IPS-18c (cell line): ENCODE results near the gene TWIST2.

ENCODE experiments used
- H3K4me3 ChIP-seq: 2 replicates; pipeline ENCODE4 v1.7.0; 2013; ENCODE audit warnings: low read depth, mild to moderate bottlenecking, low read length, moderate library complexity; ENCODE audit not compliant: insufficient read depth
- H3K9me3 ChIP-seq: one replicate; pipeline ENCODE4 v1.6.1; 2013; ENCODE audit warnings: mild to moderate bottlenecking, low read length, moderate library complexity; ENCODE audit not compliant: control insufficient read depth, insufficient read depth

The TWIST2 gene

GRCh38 chr2:238927746-238928519, 80.0 kb downstream of the TWIST2 start:
- no peak overlapping the region for H3K4me3 ChIP-seq
- no peaks in the 10 kb centered on the region for H3K9me3 ChIP-seq

GRCh38 chr2:238928520-238929241, 80.8 kb downstream of the TWIST2 start:
- Histone ChIP-seq H3K4me3 (no peak overlapping the region), H3K9me3 (no peaks in the 10 kb centered on the region)

- Histone ChIP-seq H3K4me3 (no peak overlapping the region), H3K9me3 (no peaks in the 10 kb centered on the region)
These were observed 81.6 kb downstream of the TWIST2 start for GRCh38 chr2:238929242-238930081.

GRCh38 chr2:238930216-238930615, 82.3 kb downstream of the TWIST2 start:
- Histone ChIP-seq H3K4me3 (no peak overlapping the region), H3K9me3 (no peaks in the 10 kb centered on the region)

GRCh38 chr2:238936162-238937052, 88.5 kb downstream of the TWIST2 start:
- peaks cover 2% of the 10 kb centered on the region for H3K9me3 ChIP-seq
- H3K4me3 ChIP-seq, result no peak overlapping the region

GRCh38 chr2:238938003-238938400, 90.1 kb downstream of the TWIST2 start:
- H3K9me3 ChIP-seq, result peaks cover 2% of the 10 kb centered on the region
- H3K4me3 ChIP-seq, result no peak overlapping the region

GRCh38 chr2:238938401-238939055, 90.6 kb downstream of the TWIST2 start:
- peaks cover 2% of the 10 kb centered on the region for H3K9me3 ChIP-seq
- no peak overlapping the region for H3K4me3 ChIP-seq

GRCh38 chr2:238939074-238939473, 91.2 kb downstream of the TWIST2 start:
- peaks cover 2% of the 10 kb centered on the region for H3K9me3 ChIP-seq
- no peak overlapping the region for H3K4me3 ChIP-seq

- H3K4me3 ChIP-seq, result no peak overlapping the region
- peaks cover 2% of the 10 kb centered on the region for H3K9me3 ChIP-seq
These were observed 91.9 kb downstream of the TWIST2 start for GRCh38 chr2:238939521-238940403.

GRCh38 chr2:238940806-238941205, 92.9 kb downstream of the TWIST2 start:
- Histone ChIP-seq H3K4me3 (no peak overlapping the region), H3K9me3 (peaks cover 2% of the 10 kb centered on the region)

- H3K9me3 ChIP-seq, result peaks cover 2% of the 10 kb centered on the region
- H3K4me3 ChIP-seq, result no peak overlapping the region
These were observed 93.4 kb downstream of the TWIST2 start for GRCh38 chr2:238941262-238941792.

- Histone ChIP-seq H3K4me3 (no peak overlapping the region), H3K9me3 (peaks cover 2% of the 10 kb centered on the region)
These were observed 94.3 kb downstream of the TWIST2 start for GRCh38 chr2:238942080-238942725.

- no peak overlapping the region for H3K4me3 ChIP-seq
These were observed 94.9 kb downstream of the TWIST2 start for GRCh38 chr2:238942726-238943300.

GRCh38 chr2:238943338-238944067, 95.6 kb downstream of the TWIST2 start:
- Histone ChIP-seq H3K4me3 (no peak overlapping the region), H3K9me3 (peaks cover 2% of the 10 kb centered on the region)

More at GRCh38 chr2:238942726-238943300, 94.9 kb downstream of the TWIST2 start:
- peaks cover 2% of the 10 kb centered on the region for H3K9me3 ChIP-seq
